Measurements from ENCODE around the gene MMP14. TPM values are rescaled to one million over a fixed set of nuclear protein-coding genes. Genes with fewer than 3 reads are reported as not detected.

Gene MMP14
- total RNA-seq, 1 experiment from 2014 or later = 17.8 TPM

DNA sequence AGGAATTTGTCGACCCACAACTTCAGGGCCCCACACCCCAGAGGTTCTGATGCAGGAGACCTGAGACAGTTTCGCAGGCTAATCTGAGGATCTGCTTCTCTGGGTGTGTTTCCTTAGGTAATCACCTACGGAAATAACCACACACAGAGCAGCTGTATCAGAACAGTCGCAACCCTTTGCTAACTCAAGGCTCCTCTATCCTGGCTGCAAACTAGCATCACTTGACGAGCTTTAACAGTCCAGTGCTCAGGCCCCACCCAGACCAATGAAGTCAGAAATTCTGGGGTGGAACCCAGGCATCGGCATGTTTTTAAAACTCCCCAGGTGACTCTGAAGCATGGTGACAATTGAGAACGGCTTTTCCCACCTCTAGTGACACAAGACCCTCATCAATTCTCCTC, 41.8 kb upstream of the MMP14 start (continued):
- TF ChIP-seq, protein P1, sequence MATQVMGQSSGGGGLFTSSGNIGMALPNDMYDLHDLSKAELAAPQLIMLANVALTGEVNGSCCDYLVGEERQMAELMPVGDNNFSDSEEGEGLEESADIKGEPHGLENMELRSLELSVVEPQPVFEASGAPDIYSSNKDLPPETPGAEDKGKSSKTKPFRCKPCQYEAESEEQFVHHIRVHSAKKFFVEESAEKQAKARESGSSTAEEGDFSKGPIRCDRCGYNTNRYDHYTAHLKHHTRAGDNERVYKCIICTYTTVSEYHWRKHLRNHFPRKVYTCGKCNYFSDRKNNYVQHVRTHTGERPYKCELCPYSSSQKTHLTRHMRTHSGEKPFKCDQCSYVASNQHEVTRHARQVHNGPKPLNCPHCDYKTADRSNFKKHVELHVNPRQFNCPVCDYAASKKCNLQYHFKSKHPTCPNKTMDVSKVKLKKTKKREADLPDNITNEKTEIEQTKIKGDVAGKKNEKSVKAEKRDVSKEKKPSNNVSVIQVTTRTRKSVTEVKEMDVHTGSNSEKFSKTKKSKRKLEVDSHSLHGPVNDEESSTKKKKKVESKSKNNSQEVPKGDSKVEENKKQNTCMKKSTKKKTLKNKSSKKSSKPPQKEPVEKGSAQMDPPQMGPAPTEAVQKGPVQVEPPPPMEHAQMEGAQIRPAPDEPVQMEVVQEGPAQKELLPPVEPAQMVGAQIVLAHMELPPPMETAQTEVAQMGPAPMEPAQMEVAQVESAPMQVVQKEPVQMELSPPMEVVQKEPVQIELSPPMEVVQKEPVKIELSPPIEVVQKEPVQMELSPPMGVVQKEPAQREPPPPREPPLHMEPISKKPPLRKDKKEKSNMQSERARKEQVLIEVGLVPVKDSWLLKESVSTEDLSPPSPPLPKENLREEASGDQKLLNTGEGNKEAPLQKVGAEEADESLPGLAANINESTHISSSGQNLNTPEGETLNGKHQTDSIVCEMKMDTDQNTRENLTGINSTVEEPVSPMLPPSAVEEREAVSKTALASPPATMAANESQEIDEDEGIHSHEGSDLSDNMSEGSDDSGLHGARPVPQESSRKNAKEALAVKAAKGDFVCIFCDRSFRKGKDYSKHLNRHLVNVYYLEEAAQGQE (IDR thresholded peaks at IDR 0.05; ENCODE audit: low read depth) = no peak
- TF ChIP-seq EZH2 (IDR thresholded peaks at IDR 0.05) = no peak

DNA sequence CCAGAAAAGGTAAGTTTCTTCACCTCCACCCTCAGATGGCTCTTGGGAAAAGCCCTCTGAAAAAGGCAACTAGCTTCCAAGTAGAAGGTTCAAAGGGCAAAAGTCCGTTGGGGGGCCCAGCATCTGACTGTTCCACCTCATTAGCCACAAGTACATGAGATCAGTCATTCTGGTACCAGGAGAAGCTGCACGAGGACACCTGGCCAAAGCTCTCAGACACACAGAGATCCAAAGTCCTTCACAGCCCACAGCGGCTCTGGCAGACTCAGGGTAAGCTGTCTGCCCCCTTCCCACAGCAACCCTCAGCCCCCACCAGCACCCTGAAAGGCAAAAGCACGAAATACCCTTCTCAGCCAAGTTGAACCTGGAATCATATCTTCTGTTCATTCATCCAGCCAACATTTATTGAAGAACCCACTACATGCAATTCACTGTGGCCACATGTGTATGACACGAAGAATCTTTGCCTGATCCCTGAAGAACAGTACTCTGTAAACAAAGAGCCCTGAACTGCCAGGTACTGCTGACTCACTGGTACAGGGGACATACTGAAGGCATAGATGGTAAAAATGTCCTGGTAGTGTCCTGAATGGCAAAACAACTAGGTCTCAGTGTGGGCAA, 40.2 kb upstream of the MMP14 start:
- H2AFZ ChIP-seq (ENCODE audit: low read depth, low read length, poor library complexity, severe bottlenecking) = no peak overlapping the region
- no peak overlapping the region for H3K9ac ChIP-seq (ENCODE audit: low read length)
- H3K4me2 ChIP-seq (ENCODE audit: low read length) = no peak overlapping the region
- RAD21 ChIA-PET (ENCODE audit: low non-redundant PET in 1 of 2, low total read pairs in 2 of 2, uncharacterized antibody in 2 of 2, unreplicated experiment in 2 of 2) = no interaction called here
- H3K79me2 ChIP-seq (ENCODE audit: insufficient read depth, low read length) = no peaks in the 10 kb centered on the region
- H3K9me2 ChIP-seq (ENCODE audit: insufficient read depth) = no peaks in the 10 kb centered on the region
- BruUV-seq (replicated peaks) = no TSS peak
- H3K27ac ChIP-seq (ENCODE audit: low read depth, low read length) = no peak overlapping the region
- CTCF ChIA-PET = no interaction called here
- no peaks in the 10 kb centered on the region for H3K36me3 ChIP-seq (ENCODE audit: control insufficient read depth in 1 of 2, insufficient read depth in 2 of 2, low read length in 2 of 2)
- DNase-seq (ENCODE audit: low read depth, low spot score) (no peak), ATAC-seq (no peak)
- intact Hi-C loops (cut with micrococcal nuclease) = no loop called here
- POLR2A ChIA-PET = interaction anchor here (0.6 kb wide), 1 partner anchor 31 kb away, joined by 3 read pairs; no protein-coding TSS in a partner anchor
- H3K9me3 ChIP-seq (ENCODE audit: control insufficient read depth in 1 of 2, insufficient read depth in 1 of 2, low read depth in 1 of 2, low read length in 2 of 2) = no peaks in the 10 kb centered on the region
- H3K27me3 ChIP-seq (ENCODE audit: insufficient read depth, low read length) = no peaks in the 10 kb centered on the region
- H3K4me1 ChIP-seq (ENCODE audit: control insufficient read depth in 1 of 2, insufficient read depth in 2 of 2, low read length in 2 of 2) = no peaks in the 10 kb centered on the region
- no peaks in the 10 kb centered on the region for H4K20me1 ChIP-seq (ENCODE audit: insufficient read depth)
- no peak overlapping the region for H3K4me3 ChIP-seq (replicated peaks in 1 of 2; ENCODE audit: low read depth in 1 of 2, low read length in 2 of 2)
- TF ChIP-seq, protein P2, sequence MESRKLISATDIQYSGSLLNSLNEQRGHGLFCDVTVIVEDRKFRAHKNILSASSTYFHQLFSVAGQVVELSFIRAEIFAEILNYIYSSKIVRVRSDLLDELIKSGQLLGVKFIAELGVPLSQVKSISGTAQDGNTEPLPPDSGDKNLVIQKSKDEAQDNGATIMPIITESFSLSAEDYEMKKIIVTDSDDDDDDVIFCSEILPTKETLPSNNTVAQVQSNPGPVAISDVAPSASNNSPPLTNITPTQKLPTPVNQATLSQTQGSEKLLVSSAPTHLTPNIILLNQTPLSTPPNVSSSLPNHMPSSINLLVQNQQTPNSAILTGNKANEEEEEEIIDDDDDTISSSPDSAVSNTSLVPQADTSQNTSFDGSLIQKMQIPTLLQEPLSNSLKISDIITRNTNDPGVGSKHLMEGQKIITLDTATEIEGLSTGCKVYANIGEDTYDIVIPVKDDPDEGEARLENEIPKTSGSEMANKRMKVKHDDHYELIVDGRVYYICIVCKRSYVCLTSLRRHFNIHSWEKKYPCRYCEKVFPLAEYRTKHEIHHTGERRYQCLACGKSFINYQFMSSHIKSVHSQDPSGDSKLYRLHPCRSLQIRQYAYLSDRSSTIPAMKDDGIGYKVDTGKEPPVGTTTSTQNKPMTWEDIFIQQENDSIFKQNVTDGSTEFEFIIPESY (IDR thresholded peaks at IDR 0.05; ENCODE audit: extremely low read depth, insufficient replicate concordance, low read length) = no peak
- TF ChIP-seq, protein P1 (IDR thresholded peaks at IDR 0.05; ENCODE audit: low read depth) = no peak
- TF ChIP-seq ZNF274 (IDR thresholded peaks at IDR 0.05; ENCODE audit: low read depth, low read length) (no peak), SRF (IDR thresholded peaks at IDR 0.05; ENCODE audit: low read depth) (no peak), POLR2AphosphoS5 (IDR thresholded peaks at IDR 0.05; ENCODE audit: low read depth, low read length) (no peak), JUND (IDR thresholded peaks at IDR 0.05) (no peak), ZFX (IDR thresholded peaks at IDR 0.05) (no peak), SIN3A (IDR thresholded peaks at IDR 0.05; ENCODE audit: low read depth) (no peak), CBX3 (IDR thresholded peaks at IDR 0.05; ENCODE audit: low read depth) (no peak), EGR1 (IDR thresholded peaks at IDR 0.05; ENCODE audit: low read depth) (no peak)
- TF ChIP-seq, protein P3, sequence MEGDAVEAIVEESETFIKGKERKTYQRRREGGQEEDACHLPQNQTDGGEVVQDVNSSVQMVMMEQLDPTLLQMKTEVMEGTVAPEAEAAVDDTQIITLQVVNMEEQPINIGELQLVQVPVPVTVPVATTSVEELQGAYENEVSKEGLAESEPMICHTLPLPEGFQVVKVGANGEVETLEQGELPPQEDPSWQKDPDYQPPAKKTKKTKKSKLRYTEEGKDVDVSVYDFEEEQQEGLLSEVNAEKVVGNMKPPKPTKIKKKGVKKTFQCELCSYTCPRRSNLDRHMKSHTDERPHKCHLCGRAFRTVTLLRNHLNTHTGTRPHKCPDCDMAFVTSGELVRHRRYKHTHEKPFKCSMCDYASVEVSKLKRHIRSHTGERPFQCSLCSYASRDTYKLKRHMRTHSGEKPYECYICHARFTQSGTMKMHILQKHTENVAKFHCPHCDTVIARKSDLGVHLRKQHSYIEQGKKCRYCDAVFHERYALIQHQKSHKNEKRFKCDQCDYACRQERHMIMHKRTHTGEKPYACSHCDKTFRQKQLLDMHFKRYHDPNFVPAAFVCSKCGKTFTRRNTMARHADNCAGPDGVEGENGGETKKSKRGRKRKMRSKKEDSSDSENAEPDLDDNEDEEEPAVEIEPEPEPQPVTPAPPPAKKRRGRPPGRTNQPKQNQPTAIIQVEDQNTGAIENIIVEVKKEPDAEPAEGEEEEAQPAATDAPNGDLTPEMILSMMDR (IDR thresholded peaks at IDR 0.05 in 2 of 3, conservative IDR thresholded peaks at IDR 0.05 in 1 of 3; ENCODE audit: borderline replicate concordance in 1 of 3, insufficient read depth in 1 of 3, low read depth in 2 of 3, low read length in 2 of 3) = no peak
- TF ChIP-seq, protein P4, sequence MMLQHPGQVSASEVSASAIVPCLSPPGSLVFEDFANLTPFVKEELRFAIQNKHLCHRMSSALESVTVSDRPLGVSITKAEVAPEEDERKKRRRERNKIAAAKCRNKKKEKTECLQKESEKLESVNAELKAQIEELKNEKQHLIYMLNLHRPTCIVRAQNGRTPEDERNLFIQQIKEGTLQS (IDR thresholded peaks at IDR 0.05) = no peak
